Erythroblast (primary cell): ENCODE measurements around the gene FUT3.
"Not testable (repeated sequence)": the region's sequence is repeated elsewhere in the genome, so short reads cannot be mapped to it uniquely, and the experiment has no call there.

ENCODE experiments used
- GATA1 ChIP-seq: IDR thresholded peaks from 2 replicates; pipeline ENCODE4 v1.6.1; 2011; ENCODE audit warnings: low read depth, mild to moderate bottlenecking, control low read depth, low read length, moderate library complexity
- POLR2A ChIP-seq: IDR thresholded peaks from 2 replicates; pipeline ENCODE4 v1.6.1; 2011; ENCODE audit warnings: mild to moderate bottlenecking, low read length

DNA sequence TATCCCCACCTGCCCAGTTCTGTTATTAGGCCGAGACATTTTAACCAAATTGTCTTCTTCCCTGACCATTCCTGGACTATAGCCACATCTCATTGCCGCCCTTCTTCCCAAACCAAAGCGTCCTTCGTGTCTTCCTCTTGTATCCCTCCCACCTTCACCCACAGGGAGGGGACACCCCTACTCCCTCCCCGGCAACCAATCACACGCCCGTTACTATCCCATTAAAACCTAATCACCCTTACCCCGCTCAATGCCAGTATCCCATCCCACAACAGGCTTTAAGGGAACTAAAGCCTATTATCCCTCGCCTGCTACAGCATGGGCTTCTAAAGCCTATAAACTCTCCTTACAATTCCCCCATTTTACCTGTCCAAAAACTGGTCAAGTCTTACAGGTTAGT is 3.9 kb upstream of the FUT3 start:
- TF ChIP-seq POLR2A, GATA1: not testable (repeated sequence)
